ENCODE results near the gene B9D1. TPM values are rescaled to one million over a fixed set of nuclear protein-coding genes. Genes with fewer than 3 reads are reported as not detected.

B9D1 gene
- total RNA-seq, 1 donor from 2014 or later: 15.9 TPM

DNA sequence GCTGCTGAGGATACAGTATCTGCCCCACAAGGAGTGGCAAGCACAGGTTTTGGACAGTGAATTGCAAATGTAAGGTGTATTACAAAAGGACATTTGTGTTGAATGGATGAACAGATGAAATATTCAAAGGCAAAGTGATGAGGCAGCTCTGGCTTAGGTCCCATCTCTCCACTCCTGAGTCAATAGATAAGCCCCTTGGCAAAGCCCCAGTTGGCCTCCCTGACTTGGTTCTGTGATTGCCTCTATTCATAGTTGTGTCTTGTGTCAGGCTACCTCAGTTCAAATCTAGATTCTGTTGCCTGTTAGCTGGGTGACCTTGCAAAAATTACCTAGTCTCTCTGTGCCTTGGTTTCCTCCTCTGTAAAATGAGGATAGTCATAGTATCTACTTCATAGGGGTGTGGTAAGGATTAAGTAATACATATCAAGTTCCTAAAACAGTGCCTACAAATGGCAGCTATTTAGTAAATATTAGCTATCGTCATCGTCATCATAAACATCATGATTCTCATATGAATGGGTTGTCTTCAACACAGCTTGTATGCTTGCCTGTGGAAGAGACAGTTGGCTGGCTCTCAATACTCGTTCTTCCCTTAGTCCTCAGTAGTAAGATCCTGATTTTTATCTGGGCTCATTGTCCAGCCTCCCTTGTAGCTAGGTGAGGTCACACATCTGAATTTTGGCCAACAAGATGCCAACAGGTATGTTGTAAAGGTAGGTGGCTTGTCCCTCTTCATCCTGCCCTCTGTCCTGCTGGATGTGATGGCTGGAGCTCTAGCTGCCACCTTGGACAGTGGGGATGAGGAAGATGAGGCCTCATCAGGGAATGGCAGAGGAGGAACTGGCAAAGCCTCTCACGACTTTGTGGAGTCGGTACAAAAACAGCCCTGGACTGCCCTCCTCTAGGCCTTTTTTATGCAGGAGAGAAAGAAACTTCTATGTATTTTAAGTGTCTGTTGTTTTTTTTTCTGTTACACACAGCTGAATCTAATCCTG is 26.6 kb upstream of the B9D1 start:
- peak; percentile 58 for DNase-seq (ENCODE audit: low spot score)

- DNase-seq (ENCODE audit: low spot score): peak; percentile 88
Measured at GRCh38 chr17:19387921-19388521, 25.5 kb upstream of the B9D1 start.

GRCh38 chr17:19386974-19387920 is 24.7 kb upstream of the B9D1 start, which contains the start of gene MFAP4:
TSS of gene MFAP4 (minus strand) at chr17:19387190. CDS start at chr17:19387155, 35 bp downstream.
- DNase-seq (ENCODE audit: low spot score): peak; percentile 95

DNA sequence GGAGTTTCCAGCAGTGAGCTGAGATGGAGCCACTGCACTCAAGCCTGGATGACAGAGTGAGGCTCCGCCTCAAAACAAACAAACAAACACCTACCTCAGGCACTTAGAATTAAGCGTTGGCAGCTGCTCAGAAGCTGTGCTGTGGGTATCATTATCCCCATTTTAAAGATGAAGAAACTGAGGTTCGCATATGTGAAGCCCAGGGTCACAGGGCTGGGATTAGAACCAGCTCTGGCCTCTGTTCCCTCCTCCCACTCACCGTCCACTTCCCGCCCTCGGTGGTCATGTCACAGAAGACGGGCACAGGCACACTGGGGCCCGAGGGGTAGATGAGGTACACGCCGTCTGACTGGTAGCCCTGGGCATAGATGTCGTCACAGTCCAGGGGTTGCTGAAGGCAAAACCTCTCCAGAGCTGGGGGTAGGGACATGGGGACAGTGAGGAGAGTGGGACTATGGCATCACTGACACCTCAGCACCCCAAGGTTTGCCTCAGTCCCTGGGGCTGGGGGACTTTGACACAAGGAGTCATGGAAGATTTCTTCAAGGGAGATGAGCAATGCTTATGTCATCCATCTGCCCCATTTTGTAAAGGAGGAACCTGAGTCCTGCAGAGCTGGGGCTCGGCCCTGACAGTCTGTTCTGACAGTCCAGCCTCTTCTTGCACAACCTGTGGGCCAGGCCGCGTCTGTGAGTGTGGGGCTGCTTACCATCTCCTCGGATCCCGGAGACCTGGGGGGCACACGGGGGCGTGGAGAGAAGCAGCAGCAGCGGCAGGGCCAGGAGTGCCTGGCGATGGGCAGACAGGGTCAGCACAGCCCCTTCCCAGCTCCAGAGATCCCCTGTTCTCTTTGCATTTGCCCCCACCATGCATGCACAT is 23.8 kb upstream of the B9D1 start:
- peak; percentile 78 for DNase-seq (ENCODE audit: low spot score)

DNA sequence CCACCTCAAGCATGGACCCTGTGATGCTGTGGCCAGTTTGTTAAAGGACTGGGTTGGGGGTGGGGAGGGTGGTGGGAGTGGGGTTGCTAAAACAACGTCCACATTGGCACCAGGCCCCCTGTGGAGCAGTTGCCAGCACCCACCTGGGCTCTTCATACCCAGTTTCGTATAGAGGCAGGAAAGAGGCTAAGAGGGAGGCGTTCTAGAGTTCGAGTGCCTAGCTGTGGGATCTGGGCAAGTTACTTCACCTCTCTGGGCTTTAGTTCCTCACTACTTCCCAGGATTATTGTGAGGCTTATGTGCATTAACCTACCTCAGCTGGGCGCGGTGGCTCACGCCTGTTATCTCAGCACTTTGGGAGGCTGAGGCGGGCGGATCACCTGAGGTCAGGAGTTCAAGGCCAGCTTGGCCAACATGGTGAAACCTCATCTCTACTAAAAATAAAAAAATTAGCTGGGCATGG is 23.0 kb upstream of the B9D1 start:
- no peak for DNase-seq (ENCODE audit: low spot score)

GRCh38 chr17:19384723-19385391 is 22.3 kb upstream of the B9D1 start:
- DNase-seq (ENCODE audit: low spot score): peak; percentile 98

DNA sequence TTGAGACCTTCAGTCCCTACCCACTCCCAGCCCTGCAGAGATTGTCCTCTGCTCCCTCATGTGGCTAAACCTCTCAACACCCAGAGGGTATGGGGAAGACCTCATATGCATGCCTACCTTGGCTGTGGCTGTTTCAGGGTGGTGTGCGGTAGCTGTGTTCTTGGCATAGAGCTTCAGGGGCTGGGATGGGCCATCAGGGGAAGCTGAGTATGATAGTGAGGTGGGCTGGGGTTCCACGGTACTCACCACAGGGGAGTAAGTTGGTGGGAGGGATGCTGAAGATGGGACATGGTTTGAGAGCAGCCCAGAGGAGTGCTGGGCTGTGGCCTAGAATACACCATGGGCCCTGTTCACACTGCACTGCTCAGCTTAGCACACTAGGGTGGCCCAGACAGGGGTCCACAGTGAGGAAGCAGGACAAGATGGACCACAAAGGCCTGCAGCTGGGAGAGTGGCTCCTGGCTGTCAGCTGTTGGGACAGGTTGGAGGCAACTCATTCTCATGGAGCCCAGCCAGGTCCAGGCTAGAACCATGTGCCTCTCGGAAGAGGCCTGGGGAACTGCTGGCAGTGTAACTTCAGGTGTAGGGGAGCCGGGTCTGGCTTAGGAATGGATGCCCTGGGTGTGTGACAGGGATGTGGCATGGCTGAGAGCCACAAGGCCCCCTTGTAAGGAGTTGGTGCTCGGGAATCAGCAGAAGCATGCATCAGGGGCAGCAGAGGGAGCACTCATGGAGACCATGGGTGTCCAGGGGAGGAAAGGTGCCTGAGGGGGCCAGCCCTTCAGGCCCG is 21.4 kb upstream of the B9D1 start:
- peak; percentile 53 for DNase-seq (ENCODE audit: low spot score)

DNA sequence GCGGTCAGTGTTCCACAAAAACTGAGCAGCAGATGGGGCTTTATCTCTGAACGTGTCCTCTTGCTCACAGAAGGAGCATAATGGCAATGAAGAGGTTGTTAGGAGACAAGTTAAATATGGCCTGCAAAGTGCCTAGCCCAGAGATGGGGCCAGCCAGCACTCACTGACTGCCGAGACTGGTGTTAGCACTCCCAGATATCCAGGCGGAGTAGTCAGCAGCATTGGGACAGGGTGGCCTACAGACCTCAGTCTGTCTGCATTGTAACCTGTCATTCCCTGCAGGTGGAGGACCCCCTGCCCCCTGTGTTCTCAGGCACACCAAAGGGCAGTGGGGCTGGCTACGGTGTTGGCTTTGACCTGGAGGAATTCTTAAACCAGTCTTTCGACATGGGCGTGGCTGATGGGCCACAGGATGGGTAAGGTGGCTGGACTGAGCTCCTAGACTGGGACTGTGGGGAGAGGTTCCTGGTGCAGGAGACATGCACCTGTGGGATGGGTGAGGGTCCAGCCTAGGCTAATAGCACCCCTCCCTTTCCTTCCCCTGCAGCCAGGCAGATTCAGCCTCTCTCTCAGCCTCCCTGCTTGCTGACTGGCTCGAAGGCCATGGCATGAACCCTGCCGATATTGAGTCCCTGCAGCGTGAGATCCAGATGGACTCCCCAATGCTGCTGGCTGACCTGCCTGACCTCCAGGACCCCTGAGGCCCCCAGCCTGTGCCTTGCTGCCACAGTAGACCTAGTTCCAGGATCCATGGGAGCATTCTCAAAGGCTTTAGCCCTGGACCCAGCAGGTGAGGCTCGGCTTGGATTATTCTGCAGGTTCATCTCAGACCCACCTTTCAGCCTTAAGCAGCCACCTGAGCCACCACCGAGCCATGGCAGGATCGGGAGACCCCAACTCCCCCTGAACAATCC is 20.3 kb upstream of the B9D1 start:
- peak; percentile 47 for DNase-seq (ENCODE audit: low spot score)

DNA sequence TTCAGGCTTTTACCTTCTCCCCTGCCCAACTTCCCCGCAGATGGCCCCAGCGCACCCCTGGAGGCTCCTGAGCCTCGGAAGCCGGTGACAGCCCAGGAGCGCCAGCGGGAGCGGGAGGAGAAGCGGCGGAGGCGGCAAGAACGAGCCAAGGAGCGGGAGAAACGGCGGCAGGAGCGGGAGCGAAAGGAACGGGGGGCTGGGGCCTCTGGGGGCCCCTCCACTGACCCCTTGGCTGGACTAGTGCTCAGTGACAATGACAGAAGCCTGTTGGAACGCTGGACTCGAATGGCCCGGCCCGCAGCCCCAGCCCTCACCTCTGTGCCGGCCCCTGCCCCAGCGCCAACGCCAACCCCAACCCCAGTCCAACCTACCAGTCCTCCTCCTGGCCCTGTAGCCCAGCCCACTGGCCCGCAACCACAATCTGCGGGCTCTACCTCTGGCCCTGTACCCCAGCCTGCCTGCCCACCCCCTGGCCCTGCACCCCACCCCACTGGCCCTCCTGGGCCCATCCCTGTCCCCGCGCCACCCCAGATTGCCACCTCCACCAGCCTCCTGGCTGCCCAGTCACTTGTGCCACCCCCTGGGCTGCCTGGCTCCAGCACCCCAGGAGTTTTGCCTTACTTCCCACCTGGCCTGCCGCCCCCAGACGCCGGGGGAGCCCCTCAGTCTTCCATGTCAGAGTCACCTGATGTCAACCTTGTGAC is 19.4 kb upstream of the B9D1 start:
- no peak for DNase-seq (ENCODE audit: low spot score)

DNA sequence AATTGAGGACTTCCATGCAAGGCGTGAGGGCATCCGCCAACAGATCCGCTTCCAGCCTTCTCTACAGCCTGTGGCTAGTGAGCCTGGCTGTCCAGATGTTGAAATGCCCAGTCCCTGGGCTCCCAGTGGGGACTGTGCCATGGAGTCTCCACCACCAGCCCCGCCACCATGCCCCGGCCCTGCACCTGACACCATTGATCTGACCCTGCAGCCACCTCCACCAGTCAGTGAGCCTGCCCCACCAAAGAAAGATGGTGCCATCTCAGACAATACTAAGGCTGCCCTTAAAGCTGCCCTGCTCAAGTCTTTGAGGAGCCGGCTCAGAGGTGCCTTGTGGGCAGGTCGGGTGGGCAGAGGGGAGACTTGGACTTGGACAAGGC is 18.8 kb upstream of the B9D1 start:
- DNase-seq (ENCODE audit: low spot score): no peak

- no peak for DNase-seq (ENCODE audit: low spot score)
Measured at GRCh38 chr17:19380481-19381301, 18.2 kb upstream of the B9D1 start.

- no peak for DNase-seq (ENCODE audit: low spot score)
Measured at GRCh38 chr17:19379361-19380065, 17.0 kb upstream of the B9D1 start.

DNA sequence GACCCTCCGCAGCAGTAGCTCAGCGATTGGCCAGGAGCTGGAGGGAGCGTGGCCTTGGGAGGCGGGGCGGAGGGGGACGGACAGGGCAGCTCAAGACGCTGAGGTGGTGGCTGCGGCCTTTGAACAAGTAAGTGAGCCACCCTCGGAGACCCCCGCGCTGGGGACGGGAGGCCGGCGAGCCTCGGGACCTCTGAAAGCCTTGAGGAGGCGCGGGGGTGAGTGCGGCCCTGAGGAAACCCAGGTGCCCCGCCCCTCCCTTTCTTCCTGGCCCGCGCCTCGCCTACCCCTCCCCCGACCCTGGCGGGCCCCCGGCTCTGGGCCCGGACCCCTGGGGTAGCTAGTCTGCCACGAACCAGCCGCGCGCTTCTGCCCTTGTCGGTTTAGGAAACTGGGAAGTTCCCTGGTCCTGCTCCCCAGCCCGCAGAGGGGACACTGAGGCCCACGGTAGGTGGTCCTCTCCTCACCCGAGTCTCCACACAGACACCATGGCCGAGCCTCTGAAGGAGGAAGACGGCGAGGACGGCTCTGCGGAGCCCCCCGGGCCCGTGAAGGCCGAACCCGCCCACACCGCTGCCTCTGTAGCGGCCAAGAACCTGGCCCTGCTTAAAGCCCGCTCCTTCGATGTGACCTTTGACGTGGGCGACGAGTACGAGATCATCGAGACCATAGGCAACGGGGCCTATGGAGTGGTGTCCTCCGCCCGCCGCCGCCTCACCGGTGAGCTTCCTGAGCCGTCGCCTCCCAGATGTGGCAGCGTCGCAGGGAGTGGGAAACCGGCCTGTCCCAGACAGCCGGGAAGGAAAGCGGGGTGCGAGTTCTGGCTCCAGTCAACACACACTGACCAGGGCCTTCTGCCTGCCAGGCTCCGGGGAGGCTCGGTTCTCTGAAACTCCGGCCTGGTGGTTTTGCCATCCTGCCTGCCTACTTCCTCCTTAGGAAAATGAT is 16.2 kb upstream of the B9D1 start, which contains the start of gene MAPK7:
TSS of gene MAPK7 (plus strand) at position 83 of the 945 bp plus-strand sequence. CDS start at position 486, 403 bp downstream.
- no peak for DNase-seq (ENCODE audit: low spot score)

GRCh38 chr17:19377602-19378415 is 15.3 kb upstream of the B9D1 start:
- DNase-seq (ENCODE audit: low spot score): peak; percentile 100
